HG03575 (cell line): ENCODE measurements around the gene TECPR1.

Experiments
- ATAC-seq: cut with Tn5 transposase; IDR thresholded peaks from one replicate; pipeline ENCODE4 v1.9.1; 2021; ENCODE audit not compliant: unreplicated experiment, insufficient number of reproducible peaks, low FRiP score; ENCODE audit errors: extremely low read depth

TECPR1 gene

GRCh38 chr7:98202367-98203195, 49.5 kb downstream of the TECPR1 start:
- ATAC-seq: peak; percentile 76

- peak; percentile 33 for ATAC-seq
Observed at GRCh38 chr7:98200364-98200763, 51.7 kb downstream of the TECPR1 start.

DNA sequence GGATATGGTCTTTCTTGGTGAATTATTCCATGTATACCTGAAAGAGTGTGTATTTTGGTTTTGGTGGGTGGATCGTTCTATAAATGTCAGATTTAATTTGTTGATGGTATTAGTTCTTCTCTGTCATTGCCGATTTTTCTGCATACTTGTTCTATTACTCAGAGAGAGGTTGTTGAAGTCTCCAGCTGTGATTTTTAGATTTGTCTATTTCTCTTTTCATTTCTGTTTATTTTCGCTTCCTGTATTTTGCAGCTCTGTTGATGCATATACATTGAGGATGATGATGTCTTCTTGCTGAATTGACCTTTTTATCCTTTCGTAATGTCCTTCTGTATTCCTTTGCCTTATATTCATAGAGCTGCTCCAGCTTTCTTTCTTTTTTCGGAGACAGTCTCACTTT, 52.9 kb downstream of the TECPR1 start:
- ATAC-seq: no peak

- no peak for ATAC-seq
Observed at GRCh38 chr7:98196706-98197605, 55.1 kb downstream of the TECPR1 start.

- no peak for ATAC-seq
Observed at GRCh38 chr7:98194672-98195457, 57.2 kb downstream of the TECPR1 start.

DNA sequence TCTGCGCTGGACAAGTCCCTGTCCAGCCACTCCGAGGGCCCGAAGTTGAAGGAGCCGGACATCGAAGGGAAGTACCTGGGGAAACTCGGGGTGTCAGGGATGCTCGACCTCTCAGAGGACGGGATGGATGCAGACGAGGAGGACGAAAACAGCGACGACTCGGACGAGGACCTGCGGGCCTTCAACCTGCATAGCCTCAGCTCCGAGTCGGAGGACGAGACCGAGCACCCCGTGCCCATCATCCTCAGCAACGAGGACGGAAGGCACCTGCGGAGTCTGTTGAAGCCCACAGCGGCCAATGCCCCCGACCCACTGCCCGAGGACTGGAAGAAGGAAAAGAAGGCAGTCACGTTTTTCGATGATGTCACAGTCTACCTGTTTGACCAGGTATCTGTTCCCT, 57.8 kb downstream of the TECPR1 start:
- ATAC-seq: no peak

- no peak for ATAC-seq
Observed at GRCh38 chr7:98193474-98194180, 58.4 kb downstream of the TECPR1 start.

- no peak for ATAC-seq
Observed at GRCh38 chr7:98192781-98193457, 59.1 kb downstream of the TECPR1 start.

DNA sequence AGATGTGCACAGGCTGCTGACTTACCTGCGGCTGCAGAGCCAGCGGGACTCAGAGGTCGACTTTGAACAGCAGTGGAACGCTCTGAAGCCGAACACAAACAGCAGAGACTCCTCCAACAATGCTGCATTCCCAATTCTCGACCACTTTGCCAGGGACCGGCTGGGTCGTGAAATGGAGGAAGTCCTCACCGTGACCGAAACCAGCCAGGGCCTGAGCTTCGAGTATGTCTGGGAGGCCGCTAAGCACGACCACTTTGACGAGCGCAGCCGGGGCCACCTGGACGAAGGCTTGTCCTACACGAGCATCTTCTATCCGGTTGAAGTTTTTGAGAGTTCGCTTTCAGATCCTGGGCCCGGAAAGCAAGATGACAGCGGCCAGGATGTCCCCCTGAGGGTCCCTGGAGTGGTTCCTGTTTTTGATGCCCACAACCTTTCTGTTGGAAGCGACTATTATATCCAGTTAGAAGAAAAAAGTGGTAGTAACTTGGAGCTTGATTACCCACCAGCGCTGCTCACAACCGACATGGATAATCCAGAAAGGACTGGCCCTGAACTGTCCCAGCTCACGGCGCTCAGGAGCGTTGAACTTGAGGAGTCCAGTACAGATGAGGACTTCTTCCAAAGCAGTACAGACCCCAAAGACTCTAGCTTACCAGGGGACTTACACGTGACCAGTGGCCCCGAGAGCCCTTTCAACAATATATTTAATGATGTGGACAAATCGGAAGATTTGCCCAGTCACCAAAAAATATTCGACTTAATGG, 60.2 kb downstream of the TECPR1 start:
- ATAC-seq: no peak

DNA sequence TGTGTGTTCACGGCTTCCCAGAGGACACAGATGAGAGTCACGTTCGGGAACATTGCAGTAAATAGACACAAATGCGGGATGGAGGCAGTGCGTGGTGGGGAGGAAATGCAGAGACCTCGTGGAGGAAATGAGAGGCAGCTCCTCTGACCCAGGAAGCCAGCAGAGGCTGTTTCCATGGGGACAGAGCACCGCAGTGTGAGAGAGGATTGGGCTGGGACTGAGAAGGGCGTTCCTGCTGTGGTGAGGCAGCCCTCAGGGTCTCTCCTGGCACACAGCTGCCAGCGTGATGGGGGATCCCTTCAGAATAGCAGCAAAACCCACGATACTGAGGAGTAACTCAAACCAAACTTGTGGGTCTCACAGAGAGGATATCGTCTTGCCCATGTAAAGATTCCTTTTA, 62.5 kb downstream of the TECPR1 start:
- no peak for ATAC-seq

DNA sequence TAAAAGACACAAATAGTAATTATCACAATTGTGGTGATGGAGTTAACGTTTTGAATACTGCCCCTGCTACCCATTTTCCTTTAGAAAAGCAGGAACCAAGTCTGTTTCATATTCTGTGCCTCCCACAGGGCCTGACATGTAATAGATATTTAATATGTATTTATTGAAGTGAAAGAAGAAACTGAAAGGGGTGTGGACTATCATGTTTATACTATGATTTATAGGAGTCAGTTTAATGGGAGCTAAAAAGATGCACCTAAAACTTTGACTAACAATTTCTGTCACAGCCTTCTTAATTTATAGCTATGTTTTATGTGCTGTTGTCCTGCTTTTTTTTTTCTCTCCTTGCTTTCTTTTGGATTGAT, 64.9 kb downstream of the TECPR1 start:
- no peak for ATAC-seq

DNA sequence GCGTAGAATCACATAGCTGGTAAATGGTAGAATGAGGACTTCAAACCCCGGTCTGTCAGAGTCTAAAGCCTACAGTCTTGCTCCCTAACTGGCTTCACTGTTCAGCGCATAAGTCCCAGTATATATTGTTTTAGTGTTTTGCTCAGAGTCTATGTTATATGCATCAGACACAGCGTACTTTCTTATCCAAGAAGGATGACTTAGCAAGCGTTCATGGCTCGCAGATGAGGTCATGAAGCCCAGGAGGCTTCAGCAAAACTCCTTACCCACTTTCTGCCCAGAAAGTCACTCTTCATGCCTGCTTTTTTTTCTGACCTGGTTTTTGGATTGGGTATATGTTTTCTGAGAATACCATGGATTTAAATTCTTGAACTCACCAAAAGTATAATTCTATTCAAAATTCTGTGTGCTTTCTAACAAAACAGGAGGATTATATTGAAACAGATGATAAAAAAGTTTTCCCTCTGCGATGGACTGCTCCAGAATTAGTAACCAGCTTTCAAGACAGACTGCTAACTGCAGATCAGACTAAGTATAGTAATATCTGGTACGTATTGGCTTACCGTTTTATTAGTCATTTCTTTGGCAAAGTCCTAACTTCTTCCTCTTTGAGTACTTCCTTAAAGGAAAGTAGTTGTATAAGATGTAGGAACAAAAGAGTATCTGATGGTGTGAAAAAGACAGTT, 65.4 kb downstream of the TECPR1 start:
- ATAC-seq: no peak

DNA sequence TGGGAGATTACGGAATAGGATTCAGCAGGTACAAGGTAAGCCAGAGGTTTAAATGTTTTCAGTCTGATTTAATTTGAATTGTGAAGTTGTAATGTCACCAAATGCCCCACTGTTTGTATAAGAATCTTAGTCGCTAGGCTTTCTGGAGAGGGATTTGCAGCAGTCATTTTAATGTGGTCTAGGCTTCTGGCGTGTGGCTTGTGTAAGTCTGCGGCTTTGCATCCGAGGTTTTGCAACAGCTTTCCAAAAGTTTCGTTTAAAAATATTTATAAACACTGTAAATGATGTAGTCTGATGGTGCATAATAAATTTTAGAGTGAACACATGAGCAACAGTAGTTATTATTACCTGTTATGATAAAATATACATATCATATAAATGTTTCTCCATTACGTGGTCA, 66.9 kb downstream of the TECPR1 start:
- ATAC-seq: no peak

- ATAC-seq: no peak
Observed at GRCh38 chr7:98180751-98181150, 71.3 kb downstream of the TECPR1 start.

DNA sequence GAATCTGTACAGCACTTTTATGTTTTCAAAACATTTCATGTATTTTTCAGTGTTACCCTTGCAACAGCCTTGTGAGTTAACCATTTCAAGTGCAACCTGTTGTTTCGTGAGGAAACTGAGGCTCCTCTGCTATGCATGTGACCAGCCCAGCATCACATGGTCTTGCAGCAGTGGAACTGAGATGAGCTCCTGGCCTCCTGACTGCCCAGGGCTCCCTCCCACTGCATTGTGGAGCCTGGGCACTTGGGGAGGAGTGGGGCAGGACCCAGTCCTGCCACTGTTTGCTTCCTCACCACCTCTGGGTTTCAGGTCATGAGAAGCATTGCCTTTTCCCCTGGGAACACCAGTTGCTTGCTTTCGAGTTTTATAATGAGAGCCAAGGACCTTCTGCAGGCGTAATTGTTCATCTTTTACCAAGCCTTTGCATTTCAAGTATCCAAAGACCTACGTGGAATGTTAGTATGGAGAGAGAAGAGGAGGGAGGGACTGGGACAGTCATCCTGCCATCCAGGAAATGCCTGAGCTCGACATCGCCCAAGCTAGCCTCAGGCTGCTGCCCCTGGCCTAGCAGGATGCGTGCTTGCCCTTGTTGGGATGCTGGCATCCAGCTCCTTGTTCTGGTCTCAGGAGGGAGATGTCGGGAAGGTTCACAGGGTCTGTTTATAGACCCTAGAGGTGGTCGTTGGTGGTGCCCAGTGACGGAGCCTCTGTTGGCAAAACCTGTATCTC, 73.1 kb downstream of the TECPR1 start:
- ATAC-seq: no peak

DNA sequence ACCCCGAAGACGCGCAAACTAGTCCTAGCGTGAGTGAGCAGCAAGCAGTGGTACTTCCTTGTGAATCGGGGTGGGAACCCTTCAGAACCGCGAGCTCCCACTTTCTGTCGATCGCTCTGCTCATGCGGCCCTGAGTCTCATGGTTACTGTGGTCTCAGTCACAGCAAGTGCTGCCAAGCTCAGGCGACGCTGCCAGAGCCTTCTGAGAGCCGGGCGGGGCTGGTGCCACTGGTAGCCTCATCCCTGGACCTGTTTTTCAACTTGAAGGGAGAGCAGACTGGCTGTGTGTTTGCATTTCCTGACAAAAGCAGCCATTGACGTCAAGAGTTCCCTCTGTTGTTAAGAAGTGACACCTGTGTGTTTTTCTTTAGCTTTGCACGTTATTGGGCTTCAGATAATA, 73.7 kb downstream of the TECPR1 start:
- no peak for ATAC-seq

- ATAC-seq: no peak
Observed at GRCh38 chr7:98177553-98177952, 74.5 kb downstream of the TECPR1 start.
